Tibial nerve (tissue), 4 donors: Measurements from ENCODE around the gene PRDM5. TPM values are rescaled to one million over a fixed set of nuclear protein-coding genes. Genes with fewer than 3 reads are reported as not detected.

Experiments
- DNase-seq, 2 donors: peaks; one replicate each; pipeline ENCODE4 v3.0.0-alpha.2; 2019; ENCODE audit warnings: low spot score in 2 of 2
- H3K27ac ChIP-seq, 4 donors: fragments of 200-600 bp; sonication (generic) in 3 of 4; one replicate each; pipeline ENCODE4 v1.5.1; 2017 to 2019; ENCODE audit warnings: mild to moderate bottlenecking in 1 of 4
- H3K27me3 ChIP-seq, 2 donors: fragments of 200-600 bp; sonication (generic) in 1 of 2; one replicate each; pipeline versions ENCODE4 v1.5.1 to v1.6.0; 2017 to 2019
- H3K36me3 ChIP-seq, 3 donors: fragments of 200-600 bp; sonication (generic); one replicate each; pipeline ENCODE4 v1.5.1; 2018 to 2019
- H3K4me1 ChIP-seq, 4 donors: fragments of 200-600 bp; sonication (generic) in 3 of 4; one replicate each; pipeline ENCODE4 v1.5.1; 2017 to 2019
- H3K4me3 ChIP-seq, 4 donors: fragments of 200-600 bp; sonication (generic) in 3 of 4; one replicate each; pipeline ENCODE4 v1.5.1; 2017 to 2019; ENCODE audit warnings: mild to moderate bottlenecking in 1 of 4, moderate library complexity in 1 of 4
- H3K9me3 ChIP-seq, 4 donors: fragments of 200-600 bp; sonication (generic) in 3 of 4; one replicate each; pipeline ENCODE4 v1.5.1; 2017 to 2019
- EP300 ChIP-seq, 2 donors: sonication (generic); formaldehyde crosslinking; IDR thresholded peaks; one replicate each; pipeline ENCODE4 v1.6.1; 2017; ENCODE audit warnings: antibody characterized with exemption in 2 of 2, mild to moderate bottlenecking in 1 of 2
- POLR2A ChIP-seq, 2 donors: fragments of 450-650 bp; IDR thresholded peaks; one replicate each; pipeline ENCODE4 v1.6.1; 2017; ENCODE audit warnings: antibody characterized with exemption in 2 of 2, mild to moderate bottlenecking in 2 of 2, moderate library complexity in 2 of 2
- WGBS, 2 donors: methylation state at CpG; one replicate each; pipeline ENCODE4 v1.1.5; 2018; 5-methylcytosine and 5-hydroxymethylcytosine counted together
- total RNA-seq, 4 donors: library from RNA; depleted of rRNA; stranded (reverse); fragments of >200 nt; gene quantifications; one replicate each; pipeline ENCODE4 v1.1.0, GENCODE V29; 2016
- TF ChIP-seq, protein P1 (sequence below), 5 experiments: fragments of 200-600 bp in 3 of 5; fragments of 450-650 bp in 2 of 5; sonication (generic) in 3 of 5; IDR thresholded peaks; one replicate each; pipeline ENCODE4 v1.5.1; 2016 to 2019; ENCODE audit warnings: antibody characterized with exemption in 5 of 5, mild to moderate bottlenecking in 3 of 5, moderate library complexity in 2 of 5

PRDM5 gene
- total RNA-seq, 4 donors from 2014 or later = 18.9 to 46.3 (median 31.1) TPM

GRCh38 chr4:120839334-120839973 lies 83.1 kb downstream of the PRDM5 start:
- 93 to 97% methylated on average over 8 of the region's 8 CpGs for WGBS, 2 donors
- no peak overlapping the region for H3K4me3 ChIP-seq
- H3K27me3 ChIP-seq = no peaks in the 10 kb centered on the region
- peaks cover 0 to 39% (median 0%) of the 10 kb centered on the region in 3 donors for H3K36me3 ChIP-seq
- no peak overlapping the region for H3K27ac ChIP-seq
- no peaks in the 10 kb centered on the region for H3K4me1 ChIP-seq
- no peak for TF ChIP-seq POLR2A (IDR thresholded peaks at IDR 0.05)
- TF ChIP-seq EP300 (IDR thresholded peaks at IDR 0.05) = no peak
- TF ChIP-seq, protein P1, sequence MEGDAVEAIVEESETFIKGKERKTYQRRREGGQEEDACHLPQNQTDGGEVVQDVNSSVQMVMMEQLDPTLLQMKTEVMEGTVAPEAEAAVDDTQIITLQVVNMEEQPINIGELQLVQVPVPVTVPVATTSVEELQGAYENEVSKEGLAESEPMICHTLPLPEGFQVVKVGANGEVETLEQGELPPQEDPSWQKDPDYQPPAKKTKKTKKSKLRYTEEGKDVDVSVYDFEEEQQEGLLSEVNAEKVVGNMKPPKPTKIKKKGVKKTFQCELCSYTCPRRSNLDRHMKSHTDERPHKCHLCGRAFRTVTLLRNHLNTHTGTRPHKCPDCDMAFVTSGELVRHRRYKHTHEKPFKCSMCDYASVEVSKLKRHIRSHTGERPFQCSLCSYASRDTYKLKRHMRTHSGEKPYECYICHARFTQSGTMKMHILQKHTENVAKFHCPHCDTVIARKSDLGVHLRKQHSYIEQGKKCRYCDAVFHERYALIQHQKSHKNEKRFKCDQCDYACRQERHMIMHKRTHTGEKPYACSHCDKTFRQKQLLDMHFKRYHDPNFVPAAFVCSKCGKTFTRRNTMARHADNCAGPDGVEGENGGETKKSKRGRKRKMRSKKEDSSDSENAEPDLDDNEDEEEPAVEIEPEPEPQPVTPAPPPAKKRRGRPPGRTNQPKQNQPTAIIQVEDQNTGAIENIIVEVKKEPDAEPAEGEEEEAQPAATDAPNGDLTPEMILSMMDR (IDR thresholded peaks at IDR 0.05) = no peak
- DNase-seq = no peak
- H3K9me3 ChIP-seq = peaks cover 0 to 7% (median 0%) of the 10 kb centered on the region in 4 donors

- H3K9me3 ChIP-seq = peaks cover 0 to 14% (median 0%) of the 10 kb centered on the region in 4 donors
- no peak overlapping the region for H3K4me3 ChIP-seq
- no peak for DNase-seq
- no peaks in the 10 kb centered on the region for H3K4me1 ChIP-seq
- WGBS, 2 donors = 100% methylated on average over 5 of the region's 5 CpGs
- TF ChIP-seq EP300 (IDR thresholded peaks at IDR 0.05) (no peak), POLR2A (IDR thresholded peaks at IDR 0.05) (no peak)
- TF ChIP-seq, protein P1 (IDR thresholded peaks at IDR 0.05) = no peak
- no peaks in the 10 kb centered on the region for H3K27me3 ChIP-seq
- peaks cover 0 to 45% (median 0%) of the 10 kb centered on the region in 3 donors for H3K36me3 ChIP-seq
- no peak overlapping the region for H3K27ac ChIP-seq
These were observed 83.7 kb downstream of the PRDM5 start for GRCh38 chr4:120838784-120839183.

DNA sequence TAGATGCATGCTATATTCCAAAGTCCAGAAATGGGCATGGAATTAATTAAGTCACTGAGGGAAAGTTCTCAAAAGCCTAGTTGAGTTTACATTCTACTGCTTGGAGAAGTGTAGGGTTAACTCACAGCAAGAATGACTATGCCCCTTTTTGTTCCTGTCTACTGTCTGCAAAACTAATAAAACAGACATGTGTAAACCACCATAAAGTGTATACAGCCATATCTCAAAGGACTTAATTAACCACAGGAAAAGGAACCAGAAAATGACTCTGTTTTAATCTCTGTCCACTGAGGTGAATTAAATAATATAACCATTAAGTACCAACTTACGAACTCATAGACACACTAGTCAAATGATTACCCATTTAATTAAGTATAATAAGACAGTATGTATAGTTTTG lies 84.9 kb downstream of the PRDM5 start:
- Histone ChIP-seq H3K4me3 (no peak overlapping the region), H3K9me3 (peaks cover 0 to 18% (median 0%) of the 10 kb centered on the region in 4 donors), H3K4me1 (no peaks in the 10 kb centered on the region), H3K27me3 (no peaks in the 10 kb centered on the region), H3K27ac (no peak overlapping the region), H3K36me3 (peaks cover 0 to 50% (median 0%) of the 10 kb centered on the region in 3 donors)
- no peak for DNase-seq
- WGBS, 2 donors = 92 to 98% methylated on average over 1 of the region's 1 CpG
- TF ChIP-seq, protein P1 (IDR thresholded peaks at IDR 0.05) = no peak
- TF ChIP-seq POLR2A (IDR thresholded peaks at IDR 0.05) (no peak), EP300 (IDR thresholded peaks at IDR 0.05) (no peak)

- 92 to 95% methylated on average over 1 of the region's 1 CpG for WGBS, 2 donors
- H3K9me3 ChIP-seq = peaks cover 0 to 18% (median 0%) of the 10 kb centered on the region in 4 donors
These were observed 87.2 kb downstream of the PRDM5 start for GRCh38 chr4:120835342-120835741.

GRCh38 chr4:120830204-120830603 lies 92.3 kb downstream of the PRDM5 start:
- peaks cover 0 to 17% (median 0%) of the 10 kb centered on the region in 4 donors for H3K9me3 ChIP-seq
- no peak overlapping the region for H3K4me3 ChIP-seq
- TF ChIP-seq POLR2A (IDR thresholded peaks at IDR 0.05) = no peak
- no peak for TF ChIP-seq EP300 (IDR thresholded peaks at IDR 0.05)
- TF ChIP-seq, protein P1 (IDR thresholded peaks at IDR 0.05) = no peak
- DNase-seq = no peak
- no peak overlapping the region for H3K27ac ChIP-seq
- H3K4me1 ChIP-seq = no peaks in the 10 kb centered on the region
- H3K27me3 ChIP-seq = no peaks in the 10 kb centered on the region
- peaks cover 0 to 18% (median 0%) of the 10 kb centered on the region in 3 donors for H3K36me3 ChIP-seq
- WGBS, 2 donors = 73 to 82% methylated on average over 7 of the region's 7 CpGs

More at GRCh38 chr4:120835342-120835741, 87.2 kb downstream of the PRDM5 start:
- Histone ChIP-seq H3K36me3 (peaks cover 0 to 48% (median 0%) of the 10 kb centered on the region in 3 donors), H3K4me1 (no peaks in the 10 kb centered on the region), H3K4me3 (no peak overlapping the region), H3K27ac (no peak overlapping the region), H3K27me3 (no peaks in the 10 kb centered on the region)
- no peak for DNase-seq
- no peak for TF ChIP-seq POLR2A (IDR thresholded peaks at IDR 0.05)
- TF ChIP-seq, protein P1 (IDR thresholded peaks at IDR 0.05) = no peak
- TF ChIP-seq EP300 (IDR thresholded peaks at IDR 0.05) = no peak
